MM.1S (cell line): ENCODE results near the gene HRK.

Experiments used
- DNase-seq: peaks from one replicate; pipeline ENCODE4 v3.0.0-alpha.2; 2015
- H2AFZ ChIP-seq: fragments of 300-600 bp; sonication (generic); 2 replicates; pipeline ENCODE4 v1.6.0; 2016; ENCODE audit warnings: antibody characterized with exemption, low read length
- H3F3A ChIP-seq: fragments of 300-600 bp; sonication (generic); 2 replicates; pipeline ENCODE4 v1.6.1; 2016; ENCODE audit warnings: mild to moderate bottlenecking, antibody characterized with exemption, low read length, moderate library complexity, mixed read lengths; ENCODE audit not compliant: insufficient read depth
- H3K27ac ChIP-seq: fragments of 300-600 bp; sonication (generic); 2 replicates; pipeline ENCODE4 v1.5.1; 2016; ENCODE audit warnings: mild to moderate bottlenecking, low read length
- H3K27me3 ChIP-seq: fragments of 300-600 bp; sonication (generic); replicated peaks from 2 replicates; pipeline ENCODE4 v1.6.0; 2016; ENCODE audit warnings: low read length; ENCODE audit not compliant: insufficient read depth
- H3K36me3 ChIP-seq: fragments of 300-600 bp; sonication (generic); replicated peaks from 2 replicates; pipeline ENCODE4 v1.6.1; 2016; ENCODE audit warnings: mild to moderate bottlenecking, low read length, mixed read lengths; ENCODE audit not compliant: insufficient read depth
- H3K4me1 ChIP-seq: fragments of 300-600 bp; sonication (generic); 2 replicates; pipeline ENCODE4 v1.6.1; 2016; ENCODE audit warnings: low read length, mixed read lengths
- H3K4me2 ChIP-seq: fragments of 300-600 bp; sonication (generic); 2 replicates; pipeline ENCODE4 v1.6.0; 2016; ENCODE audit warnings: low read depth, low read length
- H3K4me3 ChIP-seq: fragments of 300-600 bp; sonication (generic); 2 replicates; pipeline ENCODE4 v1.5.1; 2016; ENCODE audit warnings: low read length, mixed read lengths
- H3K79me2 ChIP-seq: fragments of 300-600 bp; sonication (generic); 2 replicates; pipeline ENCODE4 v1.6.1; 2016; ENCODE audit warnings: mixed run types, low read length, mixed read lengths
- H3K9ac ChIP-seq: fragments of 300-600 bp; sonication (generic); 2 replicates; pipeline ENCODE4 v1.6.1; 2016; ENCODE audit warnings: low read length, mixed read lengths
- H3K9me2 ChIP-seq: fragments of 300-600 bp; sonication (generic); replicated peaks from 2 replicates; pipeline ENCODE4 v1.6.1; 2016; ENCODE audit warnings: mild to moderate bottlenecking, low read length, mixed read lengths; ENCODE audit not compliant: insufficient read depth
- H3K9me3 ChIP-seq: fragments of 300-600 bp; sonication (generic); replicated peaks from 2 replicates; pipeline ENCODE4 v1.6.1; 2016; ENCODE audit warnings: mild to moderate bottlenecking, low read length, mixed read lengths; ENCODE audit not compliant: insufficient read depth
- H4K20me1 ChIP-seq: fragments of 300-600 bp; sonication (generic); 2 replicates; pipeline ENCODE4 v1.6.1; 2016; ENCODE audit warnings: mild to moderate bottlenecking, low read length, moderate library complexity, mixed read lengths; ENCODE audit not compliant: insufficient read depth
- CTCF ChIP-seq: fragments of 300-600 bp; sonication (generic); IDR thresholded peaks from 2 replicates; pipeline ENCODE4 v1.5.1; 2016; ENCODE audit warnings: antibody characterized with exemption, low read length, mixed read lengths
- EZH2 ChIP-seq: fragments of 300-600 bp; sonication (generic); optimal IDR thresholded peaks from 2 replicates; pipeline ENCODE3; 2017; ENCODE audit warnings: low read depth, mild to moderate bottlenecking, antibody characterized with exemption, low read length, mixed read lengths
- EZH2phosphoT487 ChIP-seq: fragments of 300-600 bp; sonication (generic); IDR thresholded peaks from 2 replicates; pipeline ENCODE4 v1.6.1; 2018; ENCODE audit warnings: antibody characterized with exemption, low read length

Gene HRK

GRCh38 chr12:116878567-116879508, 2.4 kb downstream of the HRK start:
- H2AFZ ChIP-seq, result no peak overlapping the region
- no peaks in the 10 kb centered on the region for H4K20me1 ChIP-seq
- no peak overlapping the region for H3K27ac ChIP-seq
- H3K36me3 ChIP-seq, result no peaks in the 10 kb centered on the region
- DNase-seq, result no peak
- H3F3A ChIP-seq, result no peaks in the 10 kb centered on the region
- peaks cover 11% of the 10 kb centered on the region for H3K27me3 ChIP-seq
- H3K9me2 ChIP-seq, result no peaks in the 10 kb centered on the region
- no peaks in the 10 kb centered on the region for H3K9me3 ChIP-seq
- TF ChIP-seq EZH2, result no peak
- no peak for TF ChIP-seq CTCF
- no peak for TF ChIP-seq EZH2phosphoT487
- no peak overlapping the region for H3K9ac ChIP-seq
- peak overlapping the region; percentile 49; the same call in 1 of the 2 replicates for H3K4me3 ChIP-seq
- H3K4me2 ChIP-seq, result peak overlapping the region; percentile 69
- H3K4me1 ChIP-seq, result no peaks in the 10 kb centered on the region
- H3K79me2 ChIP-seq, result no peaks in the 10 kb centered on the region

- Histone ChIP-seq H3F3A (no peaks in the 10 kb centered on the region), H3K9me3 (no peaks in the 10 kb centered on the region), H3K27me3 (peaks cover 5% of the 10 kb centered on the region), H3K36me3 (no peaks in the 10 kb centered on the region), H3K9me2 (no peaks in the 10 kb centered on the region), H3K4me3 (no peak overlapping the region), H3K4me2 (no peak overlapping the region), H3K4me1 (no peaks in the 10 kb centered on the region), H3K27ac (no peak overlapping the region), H4K20me1 (no peaks in the 10 kb centered on the region), H3K9ac (no peak overlapping the region), H3K79me2 (no peaks in the 10 kb centered on the region), H2AFZ (no peak overlapping the region)
- TF ChIP-seq CTCF, result no peak
- no peak for TF ChIP-seq EZH2phosphoT487
- no peak for TF ChIP-seq EZH2
- DNase-seq, result no peak
These were observed 4.9 kb downstream of the HRK start for GRCh38 chr12:116876151-116876869.

- Histone ChIP-seq H4K20me1 (no peaks in the 10 kb centered on the region), H2AFZ (no peak overlapping the region), H3K27ac (no peak overlapping the region), H3K9me2 (no peaks in the 10 kb centered on the region), H3K9me3 (no peaks in the 10 kb centered on the region), H3K4me2 (no peak overlapping the region), H3K79me2 (no peaks in the 10 kb centered on the region), H3K4me3 (no peak overlapping the region), H3K36me3 (no peaks in the 10 kb centered on the region), H3K27me3 (no peaks in the 10 kb centered on the region), H3K9ac (no peak overlapping the region), H3K4me1 (no peaks in the 10 kb centered on the region), H3F3A (no peaks in the 10 kb centered on the region)
- DNase-seq, result no peak
- TF ChIP-seq EZH2phosphoT487 (no peak), CTCF (no peak), EZH2 (no peak)
These were observed 6.8 kb downstream of the HRK start for GRCh38 chr12:116874324-116874995.
